ENCODE measurements around the gene BCL7A.

DNA sequence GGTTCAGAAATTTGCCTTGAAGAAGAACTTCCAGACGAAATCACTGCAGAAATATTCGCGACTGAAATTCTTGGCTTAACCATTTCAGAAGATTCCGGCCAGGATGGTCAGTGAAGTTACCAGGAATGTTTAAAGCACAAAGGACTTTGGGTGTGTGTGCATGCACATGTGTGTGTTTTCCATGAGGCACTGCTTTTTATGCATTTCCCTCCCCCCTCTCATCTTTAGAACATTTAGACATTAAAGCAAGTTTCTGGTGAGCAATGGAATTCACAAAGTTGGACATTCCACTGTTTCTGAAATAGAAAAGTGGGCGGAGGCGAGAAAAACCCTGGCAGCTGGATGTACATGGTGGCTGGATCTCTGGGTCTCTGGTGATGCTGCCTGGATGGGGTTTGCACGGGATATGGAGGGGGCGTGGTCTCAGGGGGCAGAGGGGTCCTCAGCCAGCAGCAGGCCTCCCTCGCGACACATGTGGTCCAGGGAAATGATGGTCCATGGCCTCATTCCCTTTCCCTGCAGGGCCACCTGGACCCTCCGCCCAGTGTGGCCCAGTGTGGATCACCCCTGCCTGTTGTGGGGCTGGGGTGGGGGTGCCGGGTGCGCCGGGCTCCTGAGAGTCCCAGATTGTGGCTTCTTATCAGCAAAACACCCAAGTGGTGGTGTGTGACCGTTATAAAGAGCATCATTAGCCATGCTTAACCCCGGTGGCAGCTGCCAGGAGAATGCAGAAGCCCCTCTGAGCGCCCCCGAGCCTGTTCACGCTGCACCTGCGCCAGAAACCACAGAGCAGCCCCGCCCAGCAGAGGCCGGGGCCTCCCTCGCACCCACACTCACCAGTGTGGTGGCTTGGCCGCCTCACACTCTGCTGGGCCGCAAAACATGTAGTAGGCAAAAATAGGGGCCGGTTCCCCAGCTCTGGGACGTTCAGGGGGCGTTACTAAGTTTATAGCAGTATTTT is 17.8 kb upstream of the BCL7A start:
- no peak for TF ChIP-seq SIN3A (conservative IDR thresholded peaks at IDR 0.05 in 1 of 2, IDR thresholded peaks at IDR 0.05 in 1 of 2; ENCODE audit: low read depth in 1 of 2, low read length in 2 of 2)
- TF ChIP-seq CTCF (IDR thresholded peaks at IDR 0.05; ENCODE audit: control extremely low read depth in 1 of 3, insufficient read depth in 1 of 3, low read depth in 1 of 3, low read length in 3 of 3) = no peak
- TF ChIP-seq POLR2A (IDR thresholded peaks at IDR 0.05; ENCODE audit: control extremely low read depth in 1 of 2, low read depth in 2 of 2, low read length in 2 of 2) = no peak
